GM19025 (cell line): Measurements from ENCODE around the gene SSH3.

Experiments used
- ATAC-seq: cut with Tn5 transposase; IDR thresholded peaks from one replicate; pipeline ENCODE4 v1.9.1; 2021; ENCODE audit warnings: mild to moderate bottlenecking, low read depth, moderate library complexity; ENCODE audit not compliant: unreplicated experiment

The SSH3 gene

DNA sequence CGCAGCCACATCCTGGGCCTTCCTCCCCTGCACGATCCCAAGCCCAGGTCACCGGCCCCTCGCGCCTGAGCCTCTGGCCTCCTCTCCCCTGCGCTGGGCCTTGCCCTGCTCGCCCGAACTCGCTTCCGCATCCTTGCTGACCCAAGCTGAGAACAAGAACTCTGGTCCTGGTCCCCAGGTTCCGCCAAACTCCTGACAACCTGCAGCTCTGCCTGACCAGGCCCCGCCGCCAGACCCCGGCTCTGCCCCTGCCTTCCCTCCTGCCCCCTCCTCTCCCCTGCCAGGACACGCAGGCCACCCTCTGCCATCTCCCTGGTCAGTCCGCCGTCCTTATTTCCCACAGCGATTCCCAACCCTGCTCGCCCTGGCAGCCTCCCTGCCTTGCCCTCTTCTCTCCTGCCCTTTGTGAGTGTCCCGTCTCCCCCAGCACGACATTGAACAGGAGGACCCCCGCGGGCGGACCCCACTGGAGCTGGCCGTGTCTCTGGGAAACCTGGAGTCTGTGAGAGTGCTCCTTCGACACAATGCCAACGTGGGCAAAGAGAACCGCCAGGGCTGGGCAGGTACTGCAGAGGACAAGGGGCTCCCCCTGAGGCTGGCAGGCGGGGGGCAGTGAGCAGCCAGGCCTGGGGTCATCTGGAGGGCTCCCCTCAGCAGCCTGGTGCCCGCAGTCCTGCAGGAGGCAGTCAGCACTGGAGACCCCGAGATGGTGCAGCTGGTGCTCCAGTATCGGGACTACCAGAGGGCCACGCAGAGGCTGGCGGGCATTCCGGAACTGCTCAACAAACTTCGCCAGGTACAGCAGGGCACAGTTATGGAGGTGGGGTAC lies 13.5 kb upstream of the SSH3 start:
- ATAC-seq, result no peak

DNA sequence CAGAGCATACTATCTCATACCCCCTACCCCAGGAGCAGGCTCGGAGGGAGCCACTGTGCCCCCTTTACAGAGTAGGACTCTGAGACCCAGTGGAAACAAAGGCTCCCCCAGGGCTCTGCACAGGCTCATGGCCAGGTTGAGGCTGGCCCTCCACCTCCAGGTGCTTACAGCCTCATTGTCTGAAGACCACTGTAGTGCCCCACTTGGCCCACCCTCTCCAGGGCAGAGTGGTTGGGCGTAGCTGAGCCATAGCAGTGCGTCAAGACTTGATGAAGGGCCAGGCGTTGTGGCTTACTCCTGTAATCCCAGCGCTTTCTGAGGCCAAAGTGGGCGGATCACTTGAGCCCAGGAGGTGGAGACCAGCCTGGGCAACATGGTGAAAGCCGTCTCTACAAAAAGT lies 12.5 kb upstream of the SSH3 start:
- ATAC-seq, result no peak

DNA sequence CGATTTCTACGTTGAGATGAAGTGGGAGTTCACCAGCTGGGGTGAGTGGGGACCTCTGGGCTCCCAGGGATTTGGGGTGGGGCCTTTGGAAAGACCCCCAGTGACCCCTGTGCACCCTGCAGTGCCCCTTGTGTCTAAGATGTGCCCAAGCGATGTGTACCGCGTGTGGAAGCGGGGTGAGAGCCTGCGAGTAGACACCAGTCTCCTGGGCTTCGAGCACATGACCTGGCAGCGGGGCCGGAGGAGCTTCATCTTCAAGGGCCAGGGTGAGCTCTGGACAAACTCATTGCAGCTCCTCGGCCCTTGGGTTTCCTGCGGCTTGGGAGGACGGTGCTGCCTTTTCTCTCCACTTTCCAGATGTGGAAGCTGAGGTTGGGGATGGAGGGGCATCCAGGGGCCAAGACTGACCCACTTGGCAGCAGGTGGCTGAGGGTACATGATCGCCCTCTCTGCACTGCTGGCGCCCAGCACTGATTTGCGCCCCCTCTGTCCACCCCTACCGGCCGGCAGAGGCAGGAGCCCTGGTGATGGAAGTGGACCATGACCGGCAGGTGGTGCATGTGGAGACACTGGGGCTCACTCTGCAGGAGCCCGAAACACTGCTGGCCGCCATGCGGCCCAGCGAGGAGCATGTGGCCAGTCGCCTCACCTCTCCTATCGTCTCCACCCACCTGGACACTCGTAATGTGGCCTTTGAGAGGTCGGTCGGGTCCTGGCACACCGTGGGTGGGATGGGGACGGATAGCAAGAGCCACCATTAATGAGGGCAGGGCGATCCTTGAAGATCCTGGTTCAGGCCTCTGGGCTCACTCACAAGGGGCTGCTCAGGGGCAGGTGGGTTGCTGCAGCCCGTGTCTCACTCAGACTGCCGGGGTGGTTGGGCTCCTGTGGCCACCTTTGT lies 11.6 kb upstream of the SSH3 start:
- ATAC-seq, result no peak

DNA sequence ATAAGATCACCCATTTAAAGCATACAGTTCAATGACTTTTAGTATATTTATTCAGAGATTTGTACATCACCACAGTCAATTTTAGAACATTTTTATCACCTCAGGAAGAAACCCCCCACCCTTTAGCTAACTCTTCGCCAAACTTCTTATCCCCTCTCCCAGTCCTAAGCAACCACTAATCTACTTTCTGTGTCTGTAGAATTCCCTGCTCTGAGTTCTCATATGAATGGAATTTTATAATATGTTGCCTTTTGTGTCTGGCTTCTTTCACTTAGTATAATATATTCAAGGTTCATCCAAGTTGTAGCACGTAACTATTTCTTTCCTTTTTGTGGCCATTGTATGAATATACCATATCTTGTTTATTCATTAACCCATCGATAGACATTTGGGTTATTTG lies 10.7 kb upstream of the SSH3 start:
- ATAC-seq, result no peak

DNA sequence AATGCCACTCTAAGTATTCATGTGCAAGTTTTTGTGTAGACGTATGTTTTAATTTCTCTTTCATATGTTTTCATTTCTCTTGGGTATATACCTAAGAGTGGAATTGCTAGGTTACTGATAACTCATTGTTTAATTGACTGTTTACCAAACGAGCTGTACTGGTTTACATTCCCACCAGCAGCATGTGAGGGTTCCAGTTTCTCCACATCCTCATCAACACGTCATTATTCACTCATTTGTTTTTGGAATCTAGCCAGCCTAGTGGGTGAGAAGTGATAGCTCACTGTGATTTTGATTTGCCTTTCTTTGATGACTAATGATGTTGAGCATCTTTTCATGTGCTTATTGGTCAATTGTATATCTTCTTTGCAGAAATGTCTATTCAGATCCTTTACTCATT lies 10.2 kb upstream of the SSH3 start:
- no peak for ATAC-seq

DNA sequence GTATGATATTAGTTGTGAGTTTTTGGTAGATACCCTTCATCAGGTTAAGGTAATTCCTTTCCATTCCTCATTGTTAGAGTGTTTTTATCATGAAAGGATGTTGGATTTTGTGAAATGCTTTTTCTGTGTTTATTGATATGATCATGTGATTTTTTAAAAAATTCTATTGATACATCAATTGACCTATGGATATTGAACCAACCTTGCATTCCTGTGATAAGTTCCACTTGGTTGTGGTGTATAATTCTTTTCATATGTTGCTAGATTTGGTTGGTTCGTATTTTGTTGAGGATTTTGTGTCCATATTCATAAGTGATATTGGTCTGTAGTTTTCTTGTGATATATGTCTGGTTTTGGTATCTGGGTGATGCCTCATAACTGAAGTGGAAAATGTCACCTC lies 7.5 kb upstream of the SSH3 start:
- no peak for ATAC-seq

DNA sequence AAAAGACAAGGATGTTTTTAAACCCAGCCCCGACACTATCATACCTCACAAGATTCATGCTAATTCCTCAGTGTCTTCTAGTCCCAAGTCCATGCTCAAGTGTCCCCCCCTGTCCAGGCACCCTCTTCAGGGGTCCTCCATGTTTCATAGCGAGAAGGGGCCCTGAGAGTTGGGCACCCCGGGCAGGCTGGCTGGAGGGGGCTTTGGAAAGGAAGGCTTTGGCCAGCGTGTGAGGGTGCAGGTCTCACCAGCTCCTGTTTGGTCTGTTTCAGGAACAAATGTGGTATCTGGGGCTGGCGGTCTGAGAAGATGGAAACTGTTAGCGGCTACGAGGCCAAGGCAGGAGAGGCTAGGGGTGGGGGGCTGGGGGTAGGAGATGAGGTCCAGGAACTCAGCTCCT lies 4.5 kb upstream of the SSH3 start:
- ATAC-seq, result no peak

DNA sequence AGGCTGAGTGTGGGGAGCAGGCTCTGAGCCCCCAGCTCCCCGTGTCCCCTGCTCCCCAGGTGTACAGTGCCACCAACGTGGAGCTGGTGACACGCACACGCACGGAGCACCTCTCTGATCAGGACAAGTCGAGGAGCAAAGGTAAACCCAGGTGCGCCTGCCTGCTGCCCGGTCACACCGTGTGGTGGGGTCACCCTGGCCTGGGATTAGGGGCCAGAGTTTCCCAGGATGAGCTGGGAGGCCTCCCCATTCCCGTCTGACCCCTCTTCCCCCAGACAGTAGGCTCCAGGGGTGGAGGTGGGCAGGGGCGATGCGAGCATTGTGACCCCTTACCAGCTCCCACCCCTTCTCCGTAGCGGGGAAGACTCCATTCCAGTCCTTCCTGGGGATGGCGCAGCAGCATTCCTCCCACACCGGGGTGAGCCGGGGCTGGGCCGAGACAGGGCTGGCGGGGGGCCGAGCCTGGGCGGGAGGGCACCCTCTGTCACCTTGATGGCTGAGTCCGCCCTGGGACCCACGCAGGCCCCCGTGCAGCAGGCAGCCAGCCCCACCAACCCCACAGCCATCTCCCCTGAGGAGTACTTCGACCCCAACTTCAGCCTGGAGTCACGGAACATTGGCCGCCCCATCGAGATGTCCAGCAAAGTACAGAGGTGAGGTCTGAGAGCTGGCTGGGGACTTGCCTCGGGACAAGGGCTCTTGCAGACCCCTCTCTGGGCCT lies 3.7 kb upstream of the SSH3 start:
- ATAC-seq, result no peak

DNA sequence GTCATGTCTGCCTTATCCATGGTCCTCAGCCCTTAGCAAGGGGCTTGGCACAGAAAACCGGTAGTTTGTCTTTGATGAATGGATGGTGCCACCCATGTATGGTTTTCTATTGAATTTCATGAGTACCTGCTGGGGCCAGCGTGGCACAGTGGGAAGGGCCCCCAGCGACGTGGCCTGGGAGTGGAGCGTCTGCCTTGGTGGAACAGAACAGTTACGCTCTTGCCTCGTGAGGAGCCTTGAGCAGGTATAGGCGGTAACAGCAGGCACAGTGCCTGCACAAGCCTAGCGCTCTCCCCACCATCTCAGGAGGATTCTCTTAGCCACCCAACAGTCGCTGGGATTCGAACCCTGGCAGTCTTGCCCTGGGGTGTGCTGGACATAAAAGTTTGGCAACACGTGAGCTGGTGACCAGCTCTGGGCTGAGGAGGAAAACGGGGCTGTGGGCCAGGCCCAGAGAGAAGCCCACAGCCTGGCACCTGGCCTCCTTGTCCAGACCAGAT lies 3.0 kb upstream of the SSH3 start:
- ATAC-seq, result no peak

DNA sequence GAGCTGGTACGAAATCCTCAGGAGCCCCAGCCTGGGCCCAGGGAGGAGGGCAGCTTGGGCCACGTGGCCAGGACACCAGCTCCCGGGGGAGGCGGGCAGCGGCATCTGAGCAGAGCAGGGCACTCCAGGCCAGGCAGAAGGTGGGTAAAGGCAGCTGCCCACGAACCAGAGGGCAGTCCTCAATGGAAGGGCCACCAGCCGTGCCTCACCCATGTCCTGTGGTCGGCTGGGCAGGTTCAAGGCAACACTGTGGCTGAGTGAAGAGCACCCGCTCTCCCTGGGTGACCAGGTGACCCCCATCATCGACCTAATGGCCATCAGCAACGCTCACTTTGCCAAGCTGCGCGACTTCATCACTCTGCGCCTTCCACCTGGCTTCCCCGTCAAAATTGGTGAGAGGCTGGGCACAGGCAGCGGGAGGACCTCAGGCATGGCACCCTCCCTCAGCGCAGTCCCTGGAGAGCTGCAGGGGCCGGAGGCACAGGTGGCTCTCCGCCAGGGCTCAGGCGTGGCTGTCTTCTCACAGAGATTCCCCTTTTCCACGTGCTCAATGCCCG lies 2.5 kb upstream of the SSH3 start:
- ATAC-seq, result no peak

DNA sequence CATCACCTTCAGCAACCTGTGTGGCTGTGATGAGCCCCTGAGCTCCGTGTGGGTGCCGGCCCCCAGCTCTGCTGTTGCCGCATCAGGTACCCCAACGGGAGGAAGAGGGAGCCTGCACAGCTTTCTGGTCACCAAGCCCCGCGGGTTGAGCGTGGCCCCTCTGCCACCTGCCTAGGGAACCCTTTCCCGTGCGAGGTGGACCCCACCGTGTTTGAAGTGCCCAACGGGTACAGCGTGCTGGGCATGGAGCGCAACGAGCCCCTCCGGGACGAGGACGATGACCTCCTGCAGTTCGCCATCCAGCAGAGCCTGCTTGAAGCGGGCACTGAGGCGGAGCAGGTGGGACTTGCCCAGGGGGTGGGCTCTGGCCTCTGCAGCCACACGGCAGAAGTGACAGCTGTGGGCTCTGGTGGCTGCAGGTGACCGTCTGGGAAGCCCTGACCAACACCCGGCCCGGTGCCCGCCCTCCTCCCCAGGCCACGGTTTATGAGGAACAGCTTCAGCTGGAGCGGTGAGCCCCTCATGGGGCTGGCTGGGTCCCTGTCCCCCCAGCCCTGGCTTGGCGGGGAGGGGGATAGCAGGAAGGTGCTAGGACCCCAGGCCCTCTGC lies 1.9 kb upstream of the SSH3 start:
- ATAC-seq, result no peak

DNA sequence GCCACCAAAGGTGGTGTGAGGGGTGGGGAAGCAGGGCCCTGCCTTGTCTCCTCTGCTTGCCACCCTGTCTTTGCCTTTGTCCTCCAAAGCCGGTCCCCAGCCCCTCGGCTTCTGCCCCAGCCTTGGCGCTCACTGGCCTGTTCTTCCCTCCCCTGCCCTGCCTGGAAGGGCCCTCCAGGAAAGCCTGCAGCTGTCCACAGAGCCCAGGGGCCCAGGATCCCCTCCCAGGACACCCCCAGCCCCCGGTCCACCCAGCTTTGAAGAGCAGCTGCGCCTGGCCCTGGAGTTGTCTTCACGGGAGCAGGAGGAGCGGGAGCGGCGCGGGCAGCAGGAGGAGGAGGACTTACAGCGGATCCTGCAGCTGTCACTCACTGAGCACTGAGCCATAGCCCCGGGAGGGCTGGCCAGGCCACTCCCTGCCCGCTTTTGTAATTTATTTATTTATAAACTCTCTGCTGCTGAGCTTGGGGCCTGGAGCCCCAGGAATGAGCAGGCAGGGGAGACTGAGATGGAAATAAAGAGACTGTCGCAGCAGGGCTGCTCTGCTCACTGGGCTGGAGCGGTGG lies 1.3 kb upstream of the SSH3 start:
- ATAC-seq, result no peak

DNA sequence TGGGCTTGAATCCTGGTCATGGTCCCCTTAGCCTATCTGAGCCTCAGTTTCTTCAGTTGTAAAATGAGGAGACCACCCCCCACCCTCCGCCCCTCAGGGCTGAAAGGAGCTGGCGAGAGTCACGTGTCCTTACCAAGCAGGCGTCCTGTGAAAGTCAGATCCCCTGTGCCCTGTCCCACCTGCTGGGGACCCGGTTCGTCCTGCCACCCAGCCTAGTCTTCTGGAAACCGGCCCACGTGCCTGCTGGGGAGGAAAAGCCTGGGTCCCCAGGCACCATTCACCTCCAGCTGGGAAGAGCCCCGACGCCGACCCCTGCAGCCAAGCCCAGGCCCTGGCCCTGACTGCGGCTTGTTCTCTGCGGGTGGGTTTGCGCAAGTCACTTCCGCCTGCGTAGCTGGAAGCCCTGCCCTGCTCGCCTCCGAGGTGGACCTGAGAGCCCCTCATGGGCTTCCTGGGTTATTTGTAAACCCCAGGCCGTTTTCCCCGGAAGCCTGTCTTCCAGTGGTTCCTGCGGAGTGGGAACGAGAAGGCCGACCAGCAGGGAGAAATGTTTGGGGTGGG lies 679 bp upstream of the SSH3 start:
- no peak for ATAC-seq

DNA sequence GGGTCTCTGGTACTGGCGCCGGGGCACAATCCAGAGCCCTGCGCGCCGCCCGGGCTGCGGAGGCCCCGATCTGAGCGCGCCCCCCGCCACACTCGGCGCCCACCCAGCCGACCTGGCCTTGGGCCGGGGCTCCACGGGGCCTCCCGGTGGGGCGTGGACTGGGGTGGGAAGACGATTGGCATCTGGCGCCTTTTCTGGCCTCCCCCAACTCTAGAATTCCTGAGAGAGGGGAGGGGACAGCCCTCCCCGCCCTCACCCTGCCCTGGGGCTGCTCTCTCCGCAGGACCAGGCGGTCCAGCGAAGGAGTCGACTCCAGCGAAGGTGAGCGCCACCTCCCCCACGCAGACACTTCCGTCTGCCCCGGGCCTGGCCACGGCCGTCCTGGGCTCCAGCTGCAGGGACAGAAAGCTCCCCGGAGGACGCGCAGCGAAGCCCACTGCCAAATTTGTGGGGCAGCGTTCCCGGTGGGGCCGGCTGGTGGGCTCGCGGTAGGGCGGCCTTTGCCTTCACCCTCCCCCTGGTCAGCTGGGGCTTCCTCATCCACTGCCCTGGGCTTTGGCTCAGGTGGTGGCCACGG lies 593 bp downstream of the SSH3 start:
- no peak for ATAC-seq

DNA sequence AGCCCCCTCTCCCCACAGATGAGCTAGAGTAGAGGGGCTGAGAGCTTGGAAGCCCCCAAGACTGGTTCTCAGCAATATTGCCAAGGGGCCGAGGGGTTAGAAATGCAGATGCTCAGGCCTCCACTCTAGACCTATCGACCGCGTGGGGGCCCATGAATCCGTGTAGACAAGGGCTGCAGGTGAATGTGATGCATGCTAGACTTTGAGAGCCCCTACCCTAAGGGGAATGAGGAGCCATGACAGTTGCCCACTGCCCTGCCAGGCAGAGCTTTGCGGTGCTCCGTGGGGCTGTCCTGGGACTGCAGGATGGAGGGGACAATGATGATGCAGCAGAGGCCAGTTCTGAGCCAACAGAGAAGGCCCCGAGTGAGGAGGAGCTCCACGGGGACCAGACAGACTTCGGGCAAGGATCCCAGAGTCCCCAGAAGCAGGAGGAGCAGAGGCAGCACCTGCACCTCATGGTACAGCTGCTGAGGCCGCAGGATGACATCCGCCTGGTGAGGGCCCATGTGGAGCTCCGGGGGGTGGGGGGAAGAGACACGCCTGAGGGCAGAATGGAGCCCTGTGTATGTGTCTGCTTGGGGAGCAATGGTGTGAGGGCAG lies 1.3 kb downstream of the SSH3 start:
- no peak for ATAC-seq

DNA sequence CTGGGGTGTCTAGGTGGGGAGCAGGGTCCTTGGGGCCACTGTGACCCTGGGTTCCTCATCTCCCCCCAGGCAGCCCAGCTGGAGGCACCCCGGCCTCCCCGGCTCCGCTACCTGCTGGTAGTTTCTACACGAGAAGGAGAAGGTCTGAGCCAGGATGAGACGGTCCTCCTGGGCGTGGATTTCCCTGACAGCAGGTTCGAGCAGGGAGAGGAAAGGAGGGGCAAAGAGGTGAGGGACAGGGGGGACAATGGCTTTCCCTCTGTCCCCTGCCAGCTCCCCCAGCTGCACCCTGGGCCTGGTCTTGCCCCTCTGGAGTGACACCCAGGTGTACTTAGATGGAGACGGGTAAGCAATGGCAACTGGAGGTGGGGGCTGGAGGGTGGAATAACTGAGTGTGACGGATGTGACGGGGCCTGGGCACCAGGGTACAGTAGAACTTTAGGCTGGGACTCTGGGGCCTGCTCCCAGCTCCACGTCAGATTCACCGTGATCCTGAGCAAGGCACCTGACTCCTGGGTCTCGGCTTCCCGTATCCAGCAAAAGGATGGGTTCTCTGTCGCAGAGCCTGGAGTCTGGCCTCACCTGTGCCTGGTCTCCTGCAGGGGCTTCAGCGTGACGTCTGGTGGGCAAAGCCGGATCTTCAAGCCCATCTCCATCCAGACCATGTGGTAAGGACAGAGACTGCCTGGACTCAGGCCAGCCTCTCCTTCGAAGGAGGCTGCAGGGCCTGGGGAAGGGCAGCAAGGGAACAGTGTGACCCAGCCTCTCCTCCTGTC lies 3.6 kb downstream of the SSH3 start:
- ATAC-seq, result no peak

DNA sequence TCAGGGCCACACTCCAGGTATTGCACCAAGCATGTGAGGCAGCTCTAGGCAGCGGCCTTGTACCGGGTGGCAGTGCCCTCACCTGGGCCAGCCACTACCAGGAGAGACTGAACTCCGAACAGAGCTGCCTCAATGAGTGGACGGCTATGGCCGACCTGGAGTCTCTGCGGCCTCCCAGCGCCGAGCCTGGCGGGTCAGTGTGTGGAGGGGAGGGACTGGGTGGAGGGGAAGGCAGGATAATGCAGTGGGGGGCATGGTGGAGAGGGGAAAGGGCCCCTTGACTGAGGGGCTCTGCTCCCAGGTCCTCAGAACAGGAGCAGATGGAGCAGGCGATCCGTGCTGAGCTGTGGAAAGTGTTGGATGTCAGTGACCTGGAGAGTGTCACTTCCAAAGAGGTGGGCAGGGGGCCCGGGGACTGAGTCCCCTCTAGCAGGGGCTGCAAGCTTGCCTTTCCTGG lies 4.2 kb downstream of the SSH3 start:
- ATAC-seq, result no peak
